Ectodermal cell (in vitro differentiated cells): Measurements from ENCODE around the gene CPA1.

ENCODE experiments used
- H3K27ac ChIP-seq: 2 replicates; pipeline ENCODE4 v1.7.0; 2013; ENCODE audit warnings: mild to moderate bottlenecking, low read depth, low read length; ENCODE audit not compliant: insufficient read depth, poor library complexity, severe bottlenecking
- H3K27me3 ChIP-seq: 2 replicates; pipeline ENCODE4 v1.7.0; 2013; ENCODE audit warnings: mild to moderate bottlenecking, low read length; ENCODE audit not compliant: insufficient read depth, control insufficient read depth, poor library complexity, severe bottlenecking
- H3K36me3 ChIP-seq: one replicate; pipeline ENCODE4 v1.7.0; 2013; ENCODE audit warnings: low read length; ENCODE audit not compliant: control insufficient read depth, insufficient read depth
- H3K4me1 ChIP-seq: one replicate; pipeline ENCODE4 v1.7.0; 2013; ENCODE audit warnings: low read length; ENCODE audit not compliant: control insufficient read depth, insufficient read depth
- H3K4me3 ChIP-seq: 2 replicates; pipeline ENCODE4 v1.7.0; 2013; ENCODE audit warnings: low read depth, low read length, control low read depth; ENCODE audit not compliant: insufficient read depth
- H3K9me3 ChIP-seq: 2 replicates; pipeline ENCODE4 v1.7.0; 2013; ENCODE audit warnings: mild to moderate bottlenecking, low read length, moderate library complexity; ENCODE audit not compliant: control insufficient read depth
- WGBS, 2 experiments: methylation state at CpG; one replicate each; pipeline ENCODE4 v1.1.7; 2013; ENCODE audit warnings: missing lambda C conversion rate in 2 of 2; 5-methylcytosine and 5-hydroxymethylcytosine counted together

The CPA1 gene

GRCh38 chr7:130394421-130395195, 14.3 kb downstream of the CPA1 start:
- WGBS, 2 experiments: 87% methylated on average over 7 of the region's 7 CpGs
- Histone ChIP-seq H3K9me3 (no peaks in the 10 kb centered on the region), H3K4me3 (no peak overlapping the region), H3K27ac (no peak overlapping the region), H3K4me1 (peaks cover 7% of the 10 kb centered on the region), H3K27me3 (no peaks in the 10 kb centered on the region), H3K36me3 (peaks cover 3% of the 10 kb centered on the region)

GRCh38 chr7:130395421-130395820, 15.1 kb downstream of the CPA1 start:
- no peak overlapping the region for H3K4me3 ChIP-seq
- no peaks in the 10 kb centered on the region for H3K9me3 ChIP-seq
- peaks cover 3% of the 10 kb centered on the region for H3K36me3 ChIP-seq
- peaks cover 7% of the 10 kb centered on the region for H3K4me1 ChIP-seq
- H3K27ac ChIP-seq: no peak overlapping the region
- H3K27me3 ChIP-seq: no peaks in the 10 kb centered on the region
- WGBS, 2 experiments: 81 to 89% methylated on average over 3 to 5 of the region's 5 CpGs

- H3K9me3 ChIP-seq: no peaks in the 10 kb centered on the region
- 92 to 96% methylated on average over 3 of the region's 3 CpGs for WGBS, 2 experiments
- H3K27me3 ChIP-seq: no peaks in the 10 kb centered on the region
- H3K4me1 ChIP-seq: peaks cover 7% of the 10 kb centered on the region
- H3K27ac ChIP-seq: no peak overlapping the region
- H3K4me3 ChIP-seq: no peak overlapping the region
- H3K36me3 ChIP-seq: peaks cover 3% of the 10 kb centered on the region
Observed at GRCh38 chr7:130396109-130396508, 15.8 kb downstream of the CPA1 start.

GRCh38 chr7:130397051-130397757, 16.9 kb downstream of the CPA1 start:
- peaks cover 7% of the 10 kb centered on the region for H3K4me1 ChIP-seq
- WGBS, 2 experiments: 93 to 95% methylated on average over 6 of the region's 7 CpGs
- H3K9me3 ChIP-seq: no peaks in the 10 kb centered on the region
- H3K4me3 ChIP-seq: no peak overlapping the region
- no peaks in the 10 kb centered on the region for H3K27me3 ChIP-seq
- H3K27ac ChIP-seq: no peak overlapping the region
- peaks cover 3% of the 10 kb centered on the region for H3K36me3 ChIP-seq

GRCh38 chr7:130397758-130398073, 17.4 kb downstream of the CPA1 start:
- no peak overlapping the region for H3K27ac ChIP-seq
- H3K4me3 ChIP-seq: no peak overlapping the region
- H3K36me3 ChIP-seq: peaks cover 7% of the 10 kb centered on the region
- peaks cover 7% of the 10 kb centered on the region for H3K4me1 ChIP-seq
- WGBS, 2 experiments: 96 to 97% methylated on average over 3 of the region's 3 CpGs
- no peaks in the 10 kb centered on the region for H3K27me3 ChIP-seq
- no peaks in the 10 kb centered on the region for H3K9me3 ChIP-seq

- Histone ChIP-seq H3K36me3 (peaks cover 9% of the 10 kb centered on the region), H3K27me3 (no peaks in the 10 kb centered on the region), H3K4me1 (peaks cover 7% of the 10 kb centered on the region), H3K9me3 (no peaks in the 10 kb centered on the region), H3K4me3 (no peak overlapping the region), H3K27ac (no peak overlapping the region)
- 95 to 97% methylated on average over 8 of the region's 8 CpGs for WGBS, 2 experiments
Observed at GRCh38 chr7:130398526-130399090, 18.3 kb downstream of the CPA1 start.

- Histone ChIP-seq H3K4me3 (no peak overlapping the region), H3K27ac (no peak overlapping the region), H3K4me1 (no peaks in the 10 kb centered on the region), H3K36me3 (peaks cover 9% of the 10 kb centered on the region), H3K9me3 (no peaks in the 10 kb centered on the region), H3K27me3 (no peaks in the 10 kb centered on the region)
- 85 to 96% methylated on average over 4 of the region's 4 CpGs for WGBS, 2 experiments
Observed at GRCh38 chr7:130400120-130400572, 19.9 kb downstream of the CPA1 start.

- no CpG with 5 or more reads among the region's 1 CpG for WGBS, 2 experiments
- Histone ChIP-seq H3K9me3 (no peaks in the 10 kb centered on the region), H3K4me3 (no peak overlapping the region), H3K27me3 (no peaks in the 10 kb centered on the region), H3K36me3 (peaks cover 9% of the 10 kb centered on the region), H3K27ac (no peak overlapping the region), H3K4me1 (no peaks in the 10 kb centered on the region)
Observed at GRCh38 chr7:130401101-130401500, 20.8 kb downstream of the CPA1 start.

- H3K27ac ChIP-seq: no peak overlapping the region
- H3K9me3 ChIP-seq: no peaks in the 10 kb centered on the region
- no peaks in the 10 kb centered on the region for H3K27me3 ChIP-seq
- H3K4me1 ChIP-seq: no peaks in the 10 kb centered on the region
- H3K4me3 ChIP-seq: no peak overlapping the region
- WGBS, 2 experiments: 93 to 96% methylated on average over 3 of the region's 3 CpGs
- H3K36me3 ChIP-seq: peaks cover 9% of the 10 kb centered on the region
Observed at GRCh38 chr7:130401578-130401977, 21.3 kb downstream of the CPA1 start.

- Histone ChIP-seq H3K27me3 (no peaks in the 10 kb centered on the region), H3K36me3 (peaks cover 6% of the 10 kb centered on the region), H3K9me3 (no peaks in the 10 kb centered on the region), H3K27ac (no peak overlapping the region), H3K4me1 (peaks cover 4% of the 10 kb centered on the region), H3K4me3 (no peak overlapping the region)
- 100% methylated on average over 1 to 2 of the region's 2 CpGs for WGBS, 2 experiments
Observed at GRCh38 chr7:130405003-130405402, 24.7 kb downstream of the CPA1 start.
